Stomach (tissue), 9 donors: Measurements from ENCODE around the gene SF3B1. TPM values are rescaled to one million over a fixed set of nuclear protein-coding genes. Genes with fewer than 3 reads are reported as not detected.

Experiments used
- DNase-seq, 2 donors: peaks; one replicate each; pipeline versions ENCODE4 v3.0.0 to v3.0.0-alpha.2; 2013 to 2019
- H3K27ac ChIP-seq, 5 donors: fragments of 200-600 bp in 4 of 5; sonication (generic) in 4 of 5; one replicate each; pipeline ENCODE4 v1.5.1; 2013 to 2019; ENCODE audit warnings: mild to moderate bottlenecking in 1 of 5, moderate library complexity in 1 of 5
- H3K27me3 ChIP-seq, 3 donors: fragments of 200-600 bp; sonication (generic); one replicate each; pipeline ENCODE4 v1.5.1; 2017 to 2019; ENCODE audit warnings: mixed run types in 1 of 3
- H3K36me3 ChIP-seq, 4 donors: fragments of 200-600 bp; sonication (generic); 1 replicate in 3 of 4; 2 replicates in 1 of 4; pipeline ENCODE4 v1.5.1; 2016 to 2019
- H3K4me1 ChIP-seq, 4 donors: fragments of 200-600 bp; sonication (generic); one replicate each; pipeline ENCODE4 v1.5.1; 2016 to 2019
- H3K4me3 ChIP-seq, 4 donors: fragments of 200-600 bp; sonication (generic) in 3 of 4; one replicate each; pipeline ENCODE4 v1.5.1; 2016 to 2019; ENCODE audit warnings: mild to moderate bottlenecking in 1 of 4
- H3K9me3 ChIP-seq, 4 donors: fragments of 200-600 bp; sonication (generic); one replicate each; pipeline ENCODE4 v1.5.1; 2016 to 2019
- EP300 ChIP-seq: sonication (generic); formaldehyde crosslinking; IDR thresholded peaks from one replicate; pipeline ENCODE4 v1.6.1; 2017; ENCODE audit warnings: antibody characterized with exemption
- POLR2A ChIP-seq, 4 donors: fragments of 450-650 bp; IDR thresholded peaks; one replicate each; pipeline ENCODE4 v1.6.1; 2016; ENCODE audit warnings: antibody characterized with exemption in 4 of 4, control low read depth in 2 of 4, mild to moderate bottlenecking in 1 of 4, moderate library complexity in 1 of 4
- POLR2AphosphoS5 ChIP-seq, 3 donors: sonication (generic); formaldehyde crosslinking; IDR thresholded peaks; one replicate each; pipeline ENCODE4 v1.6.1; 2016; ENCODE audit warnings: antibody characterized with exemption in 3 of 3
- WGBS, 5 donors: extraction: QIAGEN DNeasy Blood & Tissue Kit in 3 of 5; methylation state at CpG; one replicate each; pipeline versions ENCODE4 v1.1.5 to v1.1.7; 2013 to 2018; 5-methylcytosine and 5-hydroxymethylcytosine counted together
- intact Hi-C: fragments of 100-400 bp; cut with DNase I; formaldehyde crosslinking; loops from one replicate; pipeline ENCODE4 v1.15.1; 2023; ENCODE audit warnings: low total_unique reads
- polyA plus RNA-seq, 3 donors: library from polyadenylated mRNA; stranded (reverse); fragments of 200-250 nt; gene quantifications; one replicate each; pipeline ENCODE4 v1.2.3, GENCODE V29; 2013
- total RNA-seq, 5 donors: library from RNA; depleted of rRNA; stranded (reverse); fragments of >200 nt; gene quantifications; one replicate each; pipeline versions ENCODE4 v1.1.0 to v1.2.3, GENCODE V29; 2014 to 2016
- TF ChIP-seq, protein P1 (sequence below), 7 experiments: fragments of 450-650 bp in 4 of 7; fragments of 200-600 bp in 3 of 7; sonication (generic) in 3 of 7; IDR thresholded peaks; one replicate each; pipeline ENCODE4 v1.5.1; 2016 to 2019; ENCODE audit warnings: antibody characterized with exemption in 7 of 7, control low read depth in 2 of 7, mild to moderate bottlenecking in 1 of 7
- donor health status: healthy with polysubstance abuse.
- donor health status: Bipolar disorder and iron deficiency.
- donor health status: healthy.

Gene SF3B1
- total and polyA plus RNA-seq, 8 donors = 47.4 to 520 (median 245) TPM

DNA sequence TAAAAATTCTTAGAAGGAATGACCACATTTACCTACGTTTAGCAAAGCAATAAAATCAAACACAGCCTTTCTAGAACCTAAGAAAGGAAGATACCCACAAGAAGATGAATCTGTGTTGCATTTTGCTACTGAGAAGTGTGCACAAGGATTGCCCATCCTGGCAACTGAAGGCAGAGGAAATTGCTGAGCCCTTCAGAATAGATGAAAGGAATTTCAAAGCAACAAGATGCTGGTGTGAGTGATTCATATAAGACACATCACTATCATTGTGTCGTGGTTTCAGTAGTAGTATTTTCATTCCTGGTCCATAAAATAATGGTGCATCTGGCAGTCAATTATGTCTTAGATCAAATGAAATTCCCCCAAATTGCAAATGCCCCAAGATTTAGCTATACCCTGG, 75.9 kb downstream of the SF3B1 start:
- Histone ChIP-seq H3K4me3 (no peak overlapping the region), H3K9me3 (no peaks in the 10 kb centered on the region), H3K27me3 (no peaks in the 10 kb centered on the region), H3K36me3 (no peaks in the 10 kb centered on the region), H3K27ac (no peak overlapping the region), H3K4me1 (no peaks in the 10 kb centered on the region)
- no peak for TF ChIP-seq EP300
- no peak for TF ChIP-seq POLR2A (IDR thresholded peaks at IDR 0.05)
- no peak for TF ChIP-seq POLR2AphosphoS5 (IDR thresholded peaks at IDR 0.05)
- TF ChIP-seq, protein P1, sequence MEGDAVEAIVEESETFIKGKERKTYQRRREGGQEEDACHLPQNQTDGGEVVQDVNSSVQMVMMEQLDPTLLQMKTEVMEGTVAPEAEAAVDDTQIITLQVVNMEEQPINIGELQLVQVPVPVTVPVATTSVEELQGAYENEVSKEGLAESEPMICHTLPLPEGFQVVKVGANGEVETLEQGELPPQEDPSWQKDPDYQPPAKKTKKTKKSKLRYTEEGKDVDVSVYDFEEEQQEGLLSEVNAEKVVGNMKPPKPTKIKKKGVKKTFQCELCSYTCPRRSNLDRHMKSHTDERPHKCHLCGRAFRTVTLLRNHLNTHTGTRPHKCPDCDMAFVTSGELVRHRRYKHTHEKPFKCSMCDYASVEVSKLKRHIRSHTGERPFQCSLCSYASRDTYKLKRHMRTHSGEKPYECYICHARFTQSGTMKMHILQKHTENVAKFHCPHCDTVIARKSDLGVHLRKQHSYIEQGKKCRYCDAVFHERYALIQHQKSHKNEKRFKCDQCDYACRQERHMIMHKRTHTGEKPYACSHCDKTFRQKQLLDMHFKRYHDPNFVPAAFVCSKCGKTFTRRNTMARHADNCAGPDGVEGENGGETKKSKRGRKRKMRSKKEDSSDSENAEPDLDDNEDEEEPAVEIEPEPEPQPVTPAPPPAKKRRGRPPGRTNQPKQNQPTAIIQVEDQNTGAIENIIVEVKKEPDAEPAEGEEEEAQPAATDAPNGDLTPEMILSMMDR (IDR thresholded peaks at IDR 0.05) = no peak
- no peak for DNase-seq
- 60 to 73% (median 64%) methylated on average over 2 of the region's 2 CpGs for WGBS, 5 donors
- intact Hi-C loops = no loop called here

DNA sequence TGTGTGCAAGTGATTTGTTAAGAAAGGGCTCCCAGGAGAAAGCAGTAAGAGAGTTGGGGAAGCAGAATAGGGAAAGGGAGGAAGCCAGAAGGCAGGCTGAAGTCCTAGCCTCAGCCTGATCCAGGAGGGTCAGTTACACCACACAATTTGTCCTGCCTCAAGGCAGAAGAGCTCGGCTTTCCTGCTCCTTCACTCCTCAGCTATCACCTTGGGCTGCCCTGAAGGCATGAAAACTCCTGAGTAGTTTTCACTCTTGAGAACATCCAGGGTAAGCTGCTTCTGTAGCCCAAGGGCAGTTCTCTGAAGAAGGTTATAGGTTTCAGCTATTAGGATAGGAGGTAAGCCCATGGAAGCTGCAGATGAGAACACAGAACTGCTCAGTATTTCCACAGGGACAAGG, 76.8 kb downstream of the SF3B1 start:
- intact Hi-C loops = no loop called here
- Histone ChIP-seq H3K36me3 (no peaks in the 10 kb centered on the region), H3K9me3 (no peaks in the 10 kb centered on the region), H3K4me3 (no peak overlapping the region), H3K27ac (no peak overlapping the region), H3K27me3 (no peaks in the 10 kb centered on the region), H3K4me1 (no peaks in the 10 kb centered on the region)
- TF ChIP-seq POLR2A (IDR thresholded peaks at IDR 0.05) (no peak), POLR2AphosphoS5 (IDR thresholded peaks at IDR 0.05) (no peak), EP300 (no peak)
- TF ChIP-seq, protein P1 (IDR thresholded peaks at IDR 0.05) = no peak
- no peak for DNase-seq
- WGBS, 5 donors = 65 to 82% (median 76%) methylated on average over 1 of the region's 1 CpG

DNA sequence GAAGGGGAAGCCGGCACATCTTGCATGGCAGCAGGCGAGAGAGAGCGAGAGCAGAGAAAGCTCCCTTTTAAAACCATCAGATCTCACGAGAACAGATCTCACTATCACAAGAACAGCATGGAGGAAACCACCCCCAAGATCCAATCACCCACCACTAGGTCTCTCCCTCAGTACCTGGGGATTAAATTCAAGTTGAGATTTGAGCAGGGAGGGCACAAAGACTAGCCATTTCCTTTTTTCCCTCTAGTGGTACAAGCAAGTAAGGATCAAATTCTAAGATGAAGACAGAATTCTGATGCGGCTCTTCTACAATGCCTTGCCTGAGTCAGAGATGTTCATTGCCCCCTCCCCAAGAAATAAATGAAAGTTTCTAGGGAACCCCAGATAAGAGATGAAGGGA, 78.7 kb downstream of the SF3B1 start:
- intact Hi-C loops = no loop called here
- no peak overlapping the region for H3K27ac ChIP-seq
- H3K9me3 ChIP-seq = no peaks in the 10 kb centered on the region
- H3K27me3 ChIP-seq = no peaks in the 10 kb centered on the region
- TF ChIP-seq POLR2A (IDR thresholded peaks at IDR 0.05) (no peak), EP300 (no peak), POLR2AphosphoS5 (IDR thresholded peaks at IDR 0.05) (no peak)
- TF ChIP-seq, protein P1 (IDR thresholded peaks at IDR 0.05) = no peak
- 70 to 80% (median 77%) methylated on average over 5 of the region's 5 CpGs for WGBS, 5 donors
- no peak for DNase-seq
- H3K4me3 ChIP-seq = no peak overlapping the region
- H3K4me1 ChIP-seq = no peaks in the 10 kb centered on the region
- H3K36me3 ChIP-seq = no peaks in the 10 kb centered on the region

DNA sequence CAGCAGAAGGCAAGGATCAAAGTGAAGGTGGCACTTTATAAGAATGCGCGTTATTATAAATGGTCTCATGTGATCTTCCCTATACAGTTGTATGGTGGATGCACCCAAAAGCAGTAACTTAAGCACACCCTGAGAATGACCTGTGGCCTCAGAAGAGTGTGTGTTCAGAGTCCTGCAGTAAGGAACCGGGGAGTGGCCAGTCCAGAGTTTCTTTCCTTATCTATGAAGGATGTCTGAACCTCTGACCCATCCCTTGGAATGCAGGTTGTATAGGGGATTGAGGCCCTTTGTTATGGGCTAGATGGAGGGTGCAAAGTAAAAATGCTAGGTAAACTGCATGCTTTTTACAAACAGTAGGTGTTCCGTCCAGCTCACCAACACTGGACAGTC, 80.7 kb downstream of the SF3B1 start:
- intact Hi-C loops = no loop called here
- Histone ChIP-seq H3K27ac (no peak overlapping the region), H3K36me3 (no peaks in the 10 kb centered on the region), H3K9me3 (no peaks in the 10 kb centered on the region), H3K4me1 (no peaks in the 10 kb centered on the region), H3K4me3 (no peak overlapping the region), H3K27me3 (no peaks in the 10 kb centered on the region)
- TF ChIP-seq EP300 = no peak
- no peak for TF ChIP-seq POLR2A (IDR thresholded peaks at IDR 0.05)
- TF ChIP-seq, protein P1 (IDR thresholded peaks at IDR 0.05) = no peak
- no peak for TF ChIP-seq POLR2AphosphoS5 (IDR thresholded peaks at IDR 0.05)
- 84 to 92% (median 89%) methylated on average over 4 of the region's 4 CpGs for WGBS, 5 donors
- no peak for DNase-seq
